ENCODE measurements around the gene SACS.
A peak's percentile ranks its signal among the peaks of the same experiment; 100 is the strongest.
"Not testable (repeated sequence)": the region's sequence is repeated elsewhere in the genome, so short reads cannot be mapped to it uniquely, and the experiment has no call there.

Gene SACS

DNA sequence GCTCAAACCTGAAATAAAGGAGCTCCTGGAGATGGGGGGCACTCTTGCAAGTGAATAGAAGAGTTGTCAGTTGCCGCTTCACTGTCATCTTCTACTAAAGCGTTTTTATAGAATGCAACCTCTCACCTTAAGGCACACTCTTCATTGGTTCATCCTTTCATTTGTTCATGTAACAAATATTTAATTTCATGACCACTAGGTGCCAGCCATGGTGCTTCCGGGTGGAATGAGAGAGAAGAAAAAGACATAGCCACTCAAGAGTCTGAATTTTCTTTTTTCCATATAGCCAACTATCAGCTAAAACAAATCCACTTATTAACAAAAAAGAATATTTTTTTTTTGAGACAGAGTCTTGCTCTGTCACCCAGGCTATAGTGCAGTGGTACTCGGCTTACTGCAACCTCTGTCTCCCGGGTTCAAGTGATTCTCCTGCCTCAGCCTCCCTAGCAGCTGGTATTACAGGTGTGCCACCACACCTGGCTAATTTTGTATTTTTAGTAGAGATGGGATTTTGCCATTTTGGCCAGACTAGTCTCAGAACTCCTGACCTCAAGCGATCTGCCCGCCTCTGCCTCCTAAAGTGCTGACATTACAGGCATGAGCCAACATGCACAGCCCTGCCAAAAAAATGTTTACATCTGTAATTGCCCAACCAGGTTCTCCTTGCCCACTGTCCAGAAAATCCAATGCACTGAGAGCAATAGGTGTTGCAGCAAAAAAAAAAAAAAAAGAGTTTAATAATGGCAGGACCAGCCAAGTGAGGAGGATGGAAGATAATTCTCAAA is 22.1 kb upstream of the SACS start:
- no peak for DNase-seq (ENCODE audit: low spot score)

- no peak for DNase-seq (ENCODE audit: low spot score)
These were observed 19.6 kb upstream of the SACS start for GRCh38 chr13:23453132-23453531.

DNA sequence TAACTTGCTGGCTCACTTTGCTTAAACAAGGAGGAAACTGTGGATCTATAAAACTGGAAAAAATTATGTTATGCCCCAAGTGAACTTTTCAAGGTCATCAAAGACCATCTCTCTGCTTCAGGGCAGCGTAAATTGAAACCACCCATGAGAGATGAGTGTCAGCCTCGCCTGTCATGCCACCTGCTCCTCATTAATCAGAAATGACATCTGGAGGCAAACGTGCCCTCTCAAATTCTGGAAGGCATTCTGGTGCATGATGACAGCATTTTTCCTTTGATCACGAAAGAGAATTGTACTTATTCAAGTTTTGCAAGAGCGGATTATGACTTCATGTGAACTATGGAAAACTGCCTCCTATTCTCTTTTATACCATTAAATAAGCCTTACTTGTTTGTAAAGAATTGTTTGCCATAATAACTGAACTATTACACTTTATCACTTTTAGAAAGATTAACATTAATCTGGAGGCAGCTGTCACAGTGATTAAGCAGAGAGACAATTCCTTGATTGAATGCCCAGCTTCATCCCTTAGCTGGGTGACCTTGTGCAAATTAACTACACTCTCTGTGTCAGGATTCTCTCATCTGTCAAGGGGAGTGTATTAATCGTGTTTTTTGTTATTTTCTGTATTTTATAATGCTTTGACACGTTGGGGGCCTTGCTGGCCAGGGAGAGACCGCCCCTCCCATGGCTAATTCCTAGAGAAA is 17.0 kb upstream of the SACS start:
- DNase-seq (ENCODE audit: low spot score), result peak; percentile 49

GRCh38 chr13:23449398-23450162 is 16.1 kb upstream of the SACS start:
- no peak for DNase-seq (ENCODE audit: low spot score)

DNA sequence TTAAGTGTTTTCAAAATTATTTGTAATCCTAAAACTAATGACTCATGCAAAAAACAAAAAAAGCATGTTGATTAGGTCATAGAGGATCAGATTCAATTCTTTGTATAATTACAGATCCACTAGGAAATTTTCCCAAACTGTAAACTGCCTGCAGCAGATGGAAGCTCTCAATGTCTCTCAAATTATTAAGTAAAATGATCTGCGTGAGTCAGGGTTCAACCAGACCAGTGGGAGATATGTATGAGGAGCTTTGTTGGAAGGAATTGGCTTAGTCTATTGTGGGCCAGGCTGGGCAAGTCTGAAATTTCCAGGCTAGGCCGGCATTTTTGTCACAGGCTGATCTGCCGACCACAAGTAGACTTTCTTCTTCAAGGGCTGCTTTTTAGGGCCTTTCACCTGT is 14.4 kb upstream of the SACS start:
- DNase-seq (ENCODE audit: low spot score), result no peak

DNA sequence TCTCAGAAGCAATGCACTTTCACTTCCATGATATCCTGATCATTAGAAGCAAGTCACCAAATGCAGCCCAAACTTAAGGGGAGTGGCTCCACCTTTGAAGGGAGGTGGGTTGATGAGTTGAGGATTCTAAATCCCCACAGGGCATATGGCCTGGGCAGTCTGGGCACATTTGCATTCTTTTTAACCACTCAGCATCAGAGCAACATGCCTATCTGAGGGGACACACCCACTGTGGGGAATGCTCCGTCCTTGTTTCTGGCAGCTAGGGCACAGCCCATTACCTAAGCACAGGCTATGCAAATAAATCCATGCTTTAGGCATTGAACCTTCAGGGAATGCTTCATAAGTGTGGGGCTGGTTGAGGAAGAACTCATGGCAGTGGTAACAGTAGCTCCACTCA is 12.3 kb upstream of the SACS start:
- DNase-seq (ENCODE audit: low spot score), result no peak

DNA sequence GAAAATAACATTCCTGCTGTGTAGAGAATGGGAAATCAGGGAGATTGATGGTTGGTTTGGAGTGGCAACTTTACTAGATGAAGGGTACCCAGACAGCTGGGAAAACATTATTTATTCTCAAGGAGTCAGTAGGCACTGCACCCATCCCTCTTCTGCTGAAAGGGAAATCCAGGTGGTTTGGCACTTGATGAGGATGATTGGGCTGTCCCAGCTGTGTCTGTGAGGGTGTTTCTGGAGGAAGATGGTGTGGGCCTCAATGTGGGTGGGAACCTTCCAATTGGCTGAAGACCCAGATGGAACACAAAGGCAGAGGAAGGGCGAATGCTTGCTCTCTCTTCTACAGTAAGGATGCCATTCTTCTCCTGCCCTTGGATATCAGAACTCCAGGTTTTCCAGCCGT is 10.4 kb upstream of the SACS start:
- DNase-seq (ENCODE audit: low spot score), result no peak

GRCh38 chr13:23443110-23443509 is 9.6 kb upstream of the SACS start:
- DNase-seq (ENCODE audit: low spot score), result no peak

- DNase-seq (ENCODE audit: low spot score), result no peak
These were observed 7.5 kb upstream of the SACS start for GRCh38 chr13:23440821-23441618.

DNA sequence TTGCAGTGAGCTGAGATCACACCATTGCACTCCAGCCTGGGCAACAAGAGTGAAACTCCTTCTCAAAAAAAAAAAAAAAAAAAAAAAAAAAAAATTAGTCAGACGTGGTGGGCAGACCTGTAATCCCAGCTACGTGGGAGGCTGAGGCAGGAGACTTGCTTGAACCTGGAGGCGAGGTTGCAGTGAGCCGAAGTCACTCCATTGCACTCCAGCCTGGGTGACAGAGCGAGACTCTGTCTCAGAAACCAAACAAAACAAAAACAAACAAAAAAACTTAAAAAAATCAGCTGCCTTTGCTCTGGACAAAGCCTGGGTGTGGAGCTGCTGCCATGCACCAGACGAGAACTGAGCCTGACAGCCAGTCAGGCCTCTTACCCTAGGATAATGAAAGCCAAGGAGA is 6.8 kb upstream of the SACS start:
- not testable (repeated sequence) for DNase-seq (ENCODE audit: low spot score)

DNA sequence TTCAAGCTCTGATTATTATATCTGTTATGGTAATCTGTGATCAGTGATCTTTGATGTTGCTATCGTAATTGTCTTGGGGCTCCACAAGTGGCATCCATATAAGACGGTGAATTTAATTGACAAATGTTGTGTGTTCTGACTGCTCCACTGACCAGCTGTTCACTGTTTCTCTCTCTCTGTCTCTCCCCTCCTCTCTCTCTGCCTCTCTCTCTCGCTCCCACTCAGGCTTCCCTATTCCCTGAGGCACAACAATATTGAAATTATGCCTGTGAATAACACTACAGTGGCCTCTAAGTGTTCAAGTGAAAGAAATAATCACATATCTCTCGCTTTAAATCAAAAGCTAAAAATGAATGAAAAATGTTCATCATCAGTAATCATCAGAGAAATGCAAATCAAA is 4.4 kb upstream of the SACS start:
- DNase-seq (ENCODE audit: low spot score), result no peak

DNA sequence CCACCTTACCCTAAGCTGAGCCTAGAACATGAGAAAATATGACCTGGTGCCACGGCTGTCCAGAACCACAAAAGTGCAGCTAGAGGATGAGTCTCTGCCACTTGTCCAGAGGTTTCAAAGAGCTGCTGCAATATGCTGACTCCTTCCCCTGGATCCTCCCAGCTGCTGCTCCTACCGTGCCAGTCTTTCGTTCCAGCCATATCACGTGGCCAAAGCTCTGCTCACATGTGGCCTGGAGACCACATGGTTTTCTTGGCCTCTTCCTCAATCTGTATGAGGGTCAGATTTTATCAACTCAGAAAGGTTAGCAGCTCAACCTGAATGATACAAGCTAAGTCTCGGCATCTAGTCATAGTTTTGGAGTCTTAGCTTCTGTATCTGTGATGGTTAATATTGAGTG is 3.2 kb upstream of the SACS start:
- no peak for DNase-seq (ENCODE audit: low spot score)

DNA sequence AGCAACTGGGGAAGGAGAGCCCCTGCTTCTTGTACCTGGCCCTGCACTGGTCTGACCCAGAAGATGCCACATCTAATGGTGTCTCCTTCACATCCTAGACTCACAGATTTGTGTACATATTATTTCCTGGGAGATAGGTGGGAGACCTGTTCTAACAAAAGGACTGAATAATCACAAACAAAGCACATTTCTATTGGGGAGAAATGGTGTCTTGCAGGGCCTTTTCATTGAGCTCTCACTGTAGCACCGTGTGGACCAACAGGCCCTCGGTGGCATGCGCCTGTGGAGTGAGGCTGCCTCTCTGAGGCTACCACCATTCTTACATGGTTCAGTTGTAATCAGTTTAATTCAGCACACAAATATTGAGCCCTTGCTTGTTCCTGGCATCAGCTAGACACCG is 989 bp upstream of the SACS start:
- DNase-seq (ENCODE audit: low spot score), result no peak

GRCh38 chr13:23432626-23433025 is 876 bp downstream of the SACS start:
- DNase-seq (ENCODE audit: low spot score), result no peak

DNA sequence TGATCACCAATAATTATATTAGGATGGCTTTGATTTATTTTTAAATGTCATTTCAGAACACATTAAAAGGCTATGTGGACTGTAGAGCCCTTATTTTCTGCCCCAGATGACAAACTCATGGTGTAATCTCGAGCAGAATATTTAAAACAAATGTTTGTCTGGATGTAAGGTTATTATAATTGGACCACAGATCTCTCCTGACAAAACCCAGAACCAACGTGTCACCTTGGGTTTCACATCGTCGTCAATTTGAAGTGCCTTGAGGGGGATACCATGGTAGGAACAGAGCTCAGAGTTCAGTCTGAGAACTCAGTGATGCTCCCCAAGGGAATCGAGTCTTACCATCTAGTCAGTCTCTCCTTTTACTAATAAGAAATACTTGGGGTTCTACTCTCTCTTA is 2.8 kb downstream of the SACS start:
- DNase-seq (ENCODE audit: low spot score), result peak; percentile 79

- no peak for DNase-seq (ENCODE audit: low spot score)
These were observed 5.5 kb downstream of the SACS start for GRCh38 chr13:23427881-23428528.

GRCh38 chr13:23427342-23427843 is 6.1 kb downstream of the SACS start:
- DNase-seq (ENCODE audit: low spot score), result no peak

DNA sequence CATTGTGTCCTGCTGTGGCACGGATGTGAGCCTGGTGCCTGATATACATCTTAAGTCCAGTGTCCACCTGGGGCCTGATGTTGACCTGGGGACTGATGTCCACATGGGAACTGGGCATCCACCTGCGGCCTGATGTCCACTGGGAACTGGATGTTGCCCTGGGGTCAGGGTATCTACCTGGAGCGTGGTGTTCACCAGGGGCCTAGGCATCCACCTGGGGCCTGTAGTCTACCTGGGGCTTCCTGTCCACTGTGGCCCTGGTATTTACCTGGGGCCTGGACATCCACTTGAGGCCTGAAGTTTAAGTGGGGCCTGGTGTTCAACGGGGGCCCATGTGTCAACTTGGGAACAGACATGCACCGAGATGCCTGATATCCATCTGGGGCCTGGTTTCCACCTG is 11.9 kb downstream of the SACS start:
- no peak for DNase-seq (ENCODE audit: low spot score)

- no peak for DNase-seq (ENCODE audit: low spot score)
These were observed 14.5 kb downstream of the SACS start for GRCh38 chr13:23418776-23419683.

DNA sequence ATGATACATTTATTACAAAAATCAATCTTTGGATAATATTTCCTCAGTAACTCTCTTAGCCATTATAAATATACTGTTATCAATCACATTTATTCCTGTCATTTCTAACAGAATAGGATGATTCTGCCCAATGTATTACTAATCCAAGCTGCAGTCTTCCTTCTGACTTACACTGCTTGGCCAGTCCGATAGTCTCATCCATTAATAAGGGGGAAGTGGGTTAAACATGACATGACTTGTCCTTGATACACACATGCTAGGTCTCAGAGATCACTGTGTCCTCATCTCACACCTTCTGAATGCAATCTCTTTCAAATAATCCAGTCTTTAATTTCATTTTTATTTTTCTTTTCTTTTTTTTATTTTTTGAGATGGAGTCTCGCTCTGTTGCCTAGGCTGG is 18.8 kb downstream of the SACS start:
- DNase-seq (ENCODE audit: low spot score), result no peak

Measured in SK-N-DZ (cell line).